ENCODE data around the gene AQP1. TPM values are rescaled to one million over a fixed set of nuclear protein-coding genes. Genes with fewer than 3 reads are reported as not detected.

The AQP1 gene
- total RNA-seq, 8 experiments from 2014 or later: 0.45 to 233 (median 0.68) TPM

DNA sequence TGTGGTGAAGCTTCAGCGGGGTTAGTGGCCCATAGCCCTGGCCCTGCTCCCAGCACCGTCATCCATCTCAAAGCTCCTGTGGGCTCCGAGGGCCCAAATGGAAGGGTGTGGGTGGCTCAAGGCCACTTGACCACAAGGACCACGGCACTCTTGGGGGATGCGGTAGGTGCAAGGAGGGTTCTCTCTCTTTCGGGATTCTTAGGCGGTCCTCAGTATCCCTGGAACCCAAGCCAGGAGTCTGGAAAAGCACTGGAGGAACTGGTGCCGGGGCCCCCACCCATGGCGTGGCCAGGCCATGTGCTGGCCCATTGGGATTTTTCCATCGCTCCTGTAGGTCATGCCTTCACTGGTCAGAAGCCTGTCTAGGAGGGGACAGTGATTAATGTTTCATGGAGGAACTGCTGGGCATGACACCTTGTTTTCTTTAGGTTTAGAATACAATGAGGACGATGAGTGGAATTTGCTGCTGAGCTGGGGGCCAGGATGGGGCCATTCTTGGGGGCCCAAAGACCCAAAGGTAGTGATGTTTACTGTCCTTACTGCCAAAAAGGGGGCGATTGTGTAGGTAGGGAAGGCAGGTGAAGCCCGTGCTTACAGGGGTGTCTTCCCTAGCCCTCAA lies 16.7 kb downstream of the AQP1 start:
- Histone ChIP-seq H3K27ac (no peak overlapping the region), H3K4me1 (replicated peaks in 1 of 2) (peaks cover under 1 to 4% of the 10 kb centered on the region in 2 donors), H3K4me3 (no peak overlapping the region)
- WGBS, 10 experiments: 58 to 100% (median 93%) methylated on average over 1 to 7 of the region's 13 CpGs; no CpG with 5 or more reads in 3 of the 10 experiments
- ATAC-seq (replicated peaks in 6 of 8): no peak
- in situ Hi-C loops (cut with MboI; ENCODE audit: low pct_unique_long_range_greater_than_20kb in 2 of 9, low sequenced_read_pairs in 9 of 9, unreplicated experiment in 9 of 9): no loop called here

DNA sequence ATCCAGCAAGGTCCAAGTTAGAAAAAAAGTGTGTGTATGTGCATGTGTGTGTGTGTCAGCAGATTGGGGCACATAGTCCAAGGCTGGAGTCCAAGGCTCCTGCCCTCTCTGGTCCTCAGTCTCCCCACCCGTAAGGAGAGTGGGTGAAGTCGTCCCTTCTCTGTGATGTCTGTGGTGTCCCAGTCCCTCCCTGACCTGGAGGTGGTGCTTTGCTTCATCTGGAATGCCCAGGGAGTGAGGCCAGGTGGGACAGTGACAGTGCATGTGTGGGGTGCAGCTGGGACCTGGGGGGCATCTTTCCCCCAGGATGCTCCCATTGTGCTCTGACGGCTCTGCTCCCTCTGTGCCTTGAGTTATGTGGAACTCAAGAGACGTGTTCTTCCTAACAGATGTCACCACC lies 18.0 kb downstream of the AQP1 start:
- Histone ChIP-seq H3K27ac (no peak overlapping the region), H3K4me1 (replicated peaks in 1 of 2) (peaks cover 4 to 12% of the 10 kb centered on the region in 2 donors), H3K4me3 (no peak overlapping the region)
- in situ Hi-C loops (cut with MboI; ENCODE audit: low pct_unique_long_range_greater_than_20kb in 2 of 9, low sequenced_read_pairs in 9 of 9, unreplicated experiment in 9 of 9): no loop called here
- WGBS, 10 experiments: 40 to 100% (median 87%) methylated on average over 1 to 2 of the region's 4 CpGs; no CpG with 5 or more reads in 6 of the 10 experiments
- ATAC-seq (replicated peaks in 6 of 8): no peak

GRCh38 chr7:30930621-30931020 lies 19.0 kb downstream of the AQP1 start:
- peak in 5 of 8 experiments; percentile 54 to 78 (median 66) for ATAC-seq (replicated peaks in 6 of 8)
- in situ Hi-C loops (cut with MboI; ENCODE audit: low pct_unique_long_range_greater_than_20kb in 2 of 9, low sequenced_read_pairs in 9 of 9, unreplicated experiment in 9 of 9): no loop called here
- Histone ChIP-seq H3K4me1 (replicated peaks in 1 of 2) (peaks cover 4 to 12% of the 10 kb centered on the region in 2 donors), H3K27ac (no peak overlapping the region), H3K4me3 (no peak overlapping the region)
- 0 to 83% (median 64%) methylated on average over 1 to 8 of the region's 8 CpGs; no CpG with 5 or more reads in 3 of the 10 experiments for WGBS, 10 experiments

DNA sequence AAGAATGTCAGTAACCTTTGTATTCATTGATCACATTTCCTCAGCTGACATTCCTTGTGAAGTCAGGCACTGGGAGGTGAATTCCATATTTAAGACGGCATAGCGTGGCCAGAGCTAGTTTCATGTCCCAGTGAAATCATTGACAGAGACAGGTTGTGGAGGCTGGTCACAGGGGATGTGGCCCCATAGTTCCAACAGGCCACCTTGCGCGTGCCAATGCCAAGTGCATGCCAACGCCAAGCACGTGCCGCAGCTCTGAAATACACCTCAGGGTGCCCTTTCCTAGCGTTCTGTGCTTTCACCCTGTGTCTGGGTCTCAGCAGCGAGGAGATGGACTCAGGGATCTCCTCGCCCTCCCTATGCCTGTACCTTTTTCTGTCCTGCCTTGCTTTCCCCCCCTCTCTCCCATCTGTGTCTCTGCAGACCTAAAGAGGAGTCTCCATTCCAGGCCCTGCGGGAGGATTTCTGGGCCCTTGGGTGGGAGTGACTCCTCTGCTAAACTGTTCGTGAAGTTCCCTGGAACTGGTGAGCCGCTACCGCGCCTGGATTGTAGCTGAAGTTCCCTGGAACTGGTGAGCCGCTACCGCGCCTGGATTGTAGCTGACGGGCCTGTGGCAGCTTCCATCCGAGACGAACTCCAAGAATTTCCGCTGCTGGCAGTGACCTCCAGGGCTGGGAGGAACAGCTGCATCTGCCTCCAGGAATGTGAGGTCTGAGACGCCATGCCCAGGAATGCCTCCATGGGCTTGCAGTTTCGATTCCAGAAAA lies 19.7 kb downstream of the AQP1 start:
- no peak overlapping the region for H3K4me3 ChIP-seq
- peak in 2 of 8 experiments; percentile 17 to 42 for ATAC-seq (replicated peaks in 6 of 8)
- 74 to 100% (median 95%) methylated on average over 3 to 10 of the region's 24 CpGs; no CpG with 5 or more reads in 2 of the 10 experiments for WGBS, 10 experiments
- H3K4me1 ChIP-seq (replicated peaks in 1 of 2): peaks cover 4 to 12% of the 10 kb centered on the region in 2 donors
- in situ Hi-C loops (cut with MboI; ENCODE audit: low pct_unique_long_range_greater_than_20kb in 2 of 9, low sequenced_read_pairs in 9 of 9, unreplicated experiment in 9 of 9): no loop called here
- no peak overlapping the region for H3K27ac ChIP-seq

DNA sequence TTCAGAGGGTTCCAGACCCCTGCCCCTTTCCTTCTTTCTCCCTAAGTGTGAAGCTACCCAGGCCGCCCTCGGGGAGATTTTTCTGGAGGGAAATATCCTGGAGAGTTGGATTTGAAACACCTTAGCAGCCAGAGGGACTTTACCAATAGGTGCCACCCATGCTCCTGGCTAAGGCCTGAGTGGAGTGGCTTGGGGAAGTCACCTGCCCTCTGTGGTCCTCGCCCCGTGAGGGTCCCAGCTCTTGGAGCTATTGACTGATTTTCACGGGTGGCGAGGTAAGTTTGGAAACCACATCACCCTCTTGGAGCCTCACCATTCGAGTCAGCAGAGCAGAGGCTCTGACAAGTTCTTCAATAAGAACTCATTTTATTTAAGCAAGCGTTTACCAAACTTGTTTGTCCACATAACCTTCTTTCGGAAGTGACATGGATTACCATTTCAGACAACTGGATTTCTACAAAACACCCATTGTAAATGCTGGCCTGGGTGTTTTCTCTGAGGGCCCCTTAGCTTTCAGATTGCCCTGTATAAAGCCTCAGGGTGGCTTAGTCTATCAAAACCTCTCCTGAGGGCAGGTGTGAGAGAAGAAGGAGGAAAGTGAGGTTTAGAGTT lies 20.4 kb downstream of the AQP1 start:
- no peak for ATAC-seq (replicated peaks in 6 of 8)
- H3K4me3 ChIP-seq: no peak overlapping the region
- in situ Hi-C loops (cut with MboI; ENCODE audit: low pct_unique_long_range_greater_than_20kb in 2 of 9, low sequenced_read_pairs in 9 of 9, unreplicated experiment in 9 of 9): no loop called here
- H3K4me1 ChIP-seq (replicated peaks in 1 of 2): peaks cover 4 to 12% of the 10 kb centered on the region in 2 donors
- no peak overlapping the region for H3K27ac ChIP-seq
- WGBS, 10 experiments: 40 to 95% (median 86%) methylated on average over 3 to 9 of the region's 9 CpGs; no CpG with 5 or more reads in 2 of the 10 experiments

- in situ Hi-C loops (cut with MboI; ENCODE audit: low pct_unique_long_range_greater_than_20kb in 2 of 9, low sequenced_read_pairs in 9 of 9, unreplicated experiment in 9 of 9): no loop called here
- WGBS, 10 experiments: 50 to 100% (median 80%) methylated on average over 1 to 3 of the region's 6 CpGs; no CpG with 5 or more reads in 6 of the 10 experiments
- Histone ChIP-seq H3K4me3 (no peak overlapping the region), H3K27ac (no peak overlapping the region), H3K4me1 (replicated peaks in 1 of 2) (peaks cover 4 to 12% of the 10 kb centered on the region in 2 donors)
- peak in 1 of 8 experiments; percentile 11 for ATAC-seq (replicated peaks in 6 of 8)
These were observed 20.9 kb downstream of the AQP1 start for GRCh38 chr7:30932562-30932961.

DNA sequence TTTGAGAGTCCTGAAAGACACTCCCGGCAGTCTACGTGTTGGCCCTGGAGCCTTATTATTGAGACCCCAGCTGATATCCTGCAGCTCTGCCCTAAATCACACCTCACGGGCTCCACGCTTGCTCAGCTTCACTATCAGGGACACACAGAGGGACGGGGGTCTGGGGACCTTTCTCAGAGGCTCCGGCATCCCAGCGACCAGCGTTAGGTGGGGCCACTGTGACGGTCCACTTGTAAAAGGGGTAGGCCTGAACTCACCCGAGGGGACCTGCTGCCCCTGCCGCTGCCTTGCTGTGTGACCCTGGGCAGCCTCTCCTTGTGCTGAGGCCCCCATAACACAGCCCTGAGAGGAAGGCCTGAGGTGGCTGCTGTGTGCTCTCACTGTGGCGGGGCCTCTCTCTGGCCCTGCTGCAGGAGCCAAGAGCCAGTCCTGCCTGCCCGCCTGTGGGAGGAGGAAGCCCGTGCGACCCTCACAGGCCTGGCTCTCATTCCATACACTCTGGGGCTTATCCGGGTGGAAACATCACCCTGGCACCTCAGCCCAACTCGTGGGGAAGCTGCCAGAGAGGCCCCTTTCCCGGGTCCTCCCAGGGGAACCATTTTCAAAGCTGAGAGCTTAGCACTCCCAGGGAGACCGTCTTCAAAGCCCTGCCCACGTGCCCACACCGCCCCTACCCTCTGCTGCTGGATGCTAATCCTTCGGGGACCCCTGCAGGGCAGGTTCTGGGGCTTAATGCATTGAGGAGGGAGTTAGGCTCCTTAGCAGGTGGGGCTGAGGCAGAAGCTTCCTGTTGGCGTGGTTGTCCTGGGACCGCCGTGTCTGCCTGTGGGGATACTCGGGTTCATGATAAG lies 21.7 kb downstream of the AQP1 start:
- WGBS, 10 experiments: 60 to 100% (median 72%) methylated on average over 1 to 9 of the region's 26 CpGs; no CpG with 5 or more reads in 3 of the 10 experiments
- no peak overlapping the region for H3K4me3 ChIP-seq
- H3K27ac ChIP-seq: no peak overlapping the region
- ATAC-seq (replicated peaks in 6 of 8): peak in 3 of 8 experiments; percentile 5 to 43 (median 8)
- in situ Hi-C loops (cut with MboI; ENCODE audit: low pct_unique_long_range_greater_than_20kb in 2 of 9, low sequenced_read_pairs in 9 of 9, unreplicated experiment in 9 of 9): no loop called here
- H3K4me1 ChIP-seq (replicated peaks in 1 of 2): peaks cover 4 to 12% of the 10 kb centered on the region in 2 donors

DNA sequence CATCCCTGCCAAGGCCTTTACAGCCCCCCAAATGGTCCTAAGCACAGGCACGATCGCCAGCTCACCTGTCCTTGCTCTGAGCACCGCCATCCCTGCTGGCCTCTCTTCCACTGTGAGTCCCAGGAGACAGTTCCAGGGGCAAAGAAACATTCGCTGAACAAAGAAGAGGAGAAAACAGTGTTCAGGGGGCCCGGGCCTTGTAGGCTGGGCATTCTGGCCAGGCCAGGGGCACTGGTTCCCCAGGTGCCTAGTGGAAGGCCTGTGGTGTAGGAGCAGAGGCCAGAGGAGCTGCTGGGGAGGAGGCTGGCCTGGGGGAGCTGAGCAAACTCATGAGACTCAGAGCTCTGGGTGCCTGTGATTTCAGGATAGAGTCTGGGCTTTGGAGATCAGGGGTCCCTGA lies 22.6 kb downstream of the AQP1 start:
- no peak for ATAC-seq (replicated peaks in 6 of 8)
- H3K4me1 ChIP-seq (replicated peaks in 1 of 2): peaks cover 4 to 12% of the 10 kb centered on the region in 2 donors
- no peak overlapping the region for H3K27ac ChIP-seq
- no peak overlapping the region for H3K4me3 ChIP-seq
- in situ Hi-C loops (cut with MboI; ENCODE audit: low pct_unique_long_range_greater_than_20kb in 2 of 9, low sequenced_read_pairs in 9 of 9, unreplicated experiment in 9 of 9): no loop called here
- 60 to 100% (median 100%) methylated on average over 1 to 4 of the region's 5 CpGs; no CpG with 5 or more reads in 5 of the 10 experiments for WGBS, 10 experiments

DNA sequence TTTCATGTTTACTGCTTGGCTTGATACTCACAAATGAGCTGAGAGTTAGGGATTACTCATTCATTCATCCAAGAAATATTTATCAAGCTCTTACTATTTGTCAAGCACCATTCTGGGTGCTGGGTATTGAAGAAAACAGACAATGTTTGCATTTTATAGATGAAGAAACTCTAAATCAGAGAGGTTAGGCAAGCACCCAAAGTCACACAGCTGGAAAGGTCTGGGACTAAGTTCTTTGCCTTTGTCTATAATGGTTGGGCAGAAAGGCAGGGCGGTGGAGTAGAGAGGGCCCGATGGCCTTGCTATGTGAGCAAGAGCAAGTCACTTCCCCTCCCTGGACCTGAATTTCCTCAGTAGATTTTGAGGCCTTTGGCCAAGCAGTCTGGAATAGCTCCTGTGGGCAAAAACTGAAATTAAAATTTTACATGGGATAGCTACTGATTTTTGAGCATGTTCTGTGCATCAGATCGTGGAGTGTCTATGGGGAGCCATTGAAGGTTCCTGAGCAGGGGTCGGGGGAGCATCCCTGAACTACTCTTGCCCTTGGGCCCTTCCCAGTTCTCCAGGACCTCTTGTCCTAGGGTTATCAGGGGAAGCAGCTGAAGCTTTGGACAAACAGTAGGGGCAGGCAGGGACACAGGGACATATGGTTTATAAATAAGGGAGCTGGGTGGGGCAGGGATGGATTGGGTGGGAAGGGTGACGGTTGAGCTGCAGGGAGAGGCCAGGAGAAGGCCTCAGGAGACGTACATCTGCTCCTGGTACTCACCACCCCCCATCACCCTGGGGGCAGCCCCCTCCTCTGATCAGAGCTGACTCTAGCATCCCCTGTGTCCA lies 23.3 kb downstream of the AQP1 start:
- WGBS, 10 experiments: 75 to 100% (median 88%) methylated on average over 2 to 4 of the region's 6 CpGs; no CpG with 5 or more reads in 4 of the 10 experiments

DNA sequence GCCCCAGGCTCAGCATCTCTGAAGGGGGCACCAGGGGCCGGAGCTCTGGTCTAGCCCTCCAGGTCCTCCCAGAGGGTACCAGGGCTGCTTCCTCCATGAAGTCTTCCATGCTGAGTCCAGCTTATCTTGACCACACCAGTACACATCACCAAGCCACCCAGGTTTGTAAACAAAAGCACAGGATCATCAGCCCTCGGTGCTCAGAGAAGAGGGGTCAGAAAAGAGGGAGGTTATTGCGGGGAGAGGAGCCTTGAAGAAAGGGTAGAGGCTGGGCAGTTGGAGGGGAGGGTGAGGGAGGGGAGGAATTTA lies 23.9 kb downstream of the AQP1 start:
- in situ Hi-C loops (cut with MboI; ENCODE audit: low pct_unique_long_range_greater_than_20kb in 2 of 9, low sequenced_read_pairs in 9 of 9, unreplicated experiment in 9 of 9): no loop called here
- Histone ChIP-seq H3K4me3 (no peak overlapping the region), H3K27ac (no peak overlapping the region), H3K4me1 (replicated peaks in 1 of 2) (peaks cover 4 to 12% of the 10 kb centered on the region in 2 donors)
- 100% methylated on average over 1 of the region's 3 CpGs; no CpG with 5 or more reads in 9 of the 10 experiments for whole genome bisulfite sequencing, 10 experiments
- no peak for ATAC-seq (replicated peaks in 6 of 8)

More for the DNA sequence above, 23.3 kb downstream of the AQP1 start:
- Histone ChIP-seq H3K4me3 (no peak overlapping the region), H3K27ac (no peak overlapping the region), H3K4me1 (replicated peaks in 1 of 2) (peaks cover 4 to 12% of the 10 kb centered on the region in 2 donors)
- ATAC-seq (replicated peaks in 6 of 8): no peak
- in situ Hi-C loops (cut with MboI; ENCODE audit: low pct_unique_long_range_greater_than_20kb in 2 of 9, low sequenced_read_pairs in 9 of 9, unreplicated experiment in 9 of 9): no loop called here

- ATAC-seq (replicated peaks in 6 of 8): no peak
These were observed 25.1 kb downstream of the AQP1 start for GRCh38 chr7:30936650-30937245.

DNA sequence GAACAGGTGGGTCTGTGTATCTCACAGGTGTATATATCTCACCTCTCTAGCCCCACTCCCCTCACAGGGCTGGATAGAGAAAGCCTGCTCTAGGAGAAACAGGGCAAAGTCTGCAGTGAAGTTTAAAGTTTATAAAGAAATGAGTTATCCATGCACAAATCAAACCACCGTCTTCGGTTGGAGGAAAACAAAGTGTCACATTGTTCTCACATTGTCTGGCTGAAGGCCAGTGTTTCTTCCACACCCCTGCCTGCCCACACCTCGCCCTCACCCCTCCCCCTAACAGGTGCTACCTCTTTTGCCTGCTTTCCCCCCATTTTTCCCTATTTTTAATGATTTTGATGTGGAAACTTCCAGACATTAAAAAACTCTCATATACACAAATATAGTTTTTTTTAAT lies 25.8 kb downstream of the AQP1 start:
- in situ Hi-C loops (cut with MboI; ENCODE audit: low pct_unique_long_range_greater_than_20kb in 2 of 9, low sequenced_read_pairs in 9 of 9, unreplicated experiment in 9 of 9): no loop called here
- Histone ChIP-seq H3K4me1 (replicated peaks in 1 of 2) (peaks cover 4 to 8% of the 10 kb centered on the region in 2 donors), H3K4me3 (no peak overlapping the region), H3K27ac (no peak overlapping the region)
- ATAC-seq (replicated peaks in 6 of 8): no peak
- 70 to 82% methylated on average over 2 to 3 of the region's 3 CpGs; no CpG with 5 or more reads in 8 of the 10 experiments for WGBS, 10 experiments

More at GRCh38 chr7:30936650-30937245, 25.1 kb downstream of the AQP1 start:
- Histone ChIP-seq H3K4me1 (replicated peaks in 1 of 2) (peaks cover 4 to 8% of the 10 kb centered on the region in 2 donors), H3K4me3 (no peak overlapping the region), H3K27ac (no peak overlapping the region)
- in situ Hi-C loops (cut with MboI; ENCODE audit: low pct_unique_long_range_greater_than_20kb in 2 of 9, low sequenced_read_pairs in 9 of 9, unreplicated experiment in 9 of 9): no loop called here

Measured in motor neuron (in vitro differentiated cells).